Lower leg skin (tissue), 4 donors: ENCODE results near the gene ADD2. TPM values are rescaled to one million over a fixed set of nuclear protein-coding genes. Genes with fewer than 3 reads are reported as not detected.

Experiments used
- DNase-seq, 2 donors: peaks; one replicate each; pipeline ENCODE4 v3.0.0-alpha.2; 2019; ENCODE audit warnings: low spot score in 2 of 2
- H3K4me3 ChIP-seq: fragments of 200-600 bp; sonication (generic); 2 replicates; pipeline ENCODE4 v1.5.1; 2017; ENCODE audit warnings: mild to moderate bottlenecking, low read depth; ENCODE audit not compliant: poor library complexity, severe bottlenecking
- CTCF ChIP-seq, 3 donors: fragments of 450-650 bp; IDR thresholded peaks; one replicate each; pipeline ENCODE4 v1.5.1; 2016; ENCODE audit warnings: antibody characterized with exemption in 3 of 3, mild to moderate bottlenecking in 3 of 3, moderate library complexity in 2 of 3
- POLR2A ChIP-seq, 2 donors: fragments of 450-650 bp; IDR thresholded peaks; one replicate each; pipeline ENCODE4 v1.6.1; 2016 to 2017; ENCODE audit warnings: antibody characterized with exemption in 2 of 2, mild to moderate bottlenecking in 1 of 2, moderate library complexity in 1 of 2
- WGBS, 2 donors: methylation state at CpG; one replicate each; pipeline ENCODE4 v1.1.5; 2018; 5-methylcytosine and 5-hydroxymethylcytosine counted together
- intact Hi-C: fragments of 100-400 bp; cut with DNase I; formaldehyde crosslinking; loops from one replicate; pipeline ENCODE4 v1.15.0; 2023; ENCODE audit warnings: low total_unique reads
- total RNA-seq, 4 donors: library from RNA; depleted of rRNA; stranded (reverse); fragments of >200 nt; gene quantifications; one replicate each; pipeline ENCODE4 v1.1.0, GENCODE V29; 2016

The ADD2 gene
- total RNA-seq, 4 donors from 2014 or later, result 0.17 to 1.2 (median 0.54) TPM

DNA sequence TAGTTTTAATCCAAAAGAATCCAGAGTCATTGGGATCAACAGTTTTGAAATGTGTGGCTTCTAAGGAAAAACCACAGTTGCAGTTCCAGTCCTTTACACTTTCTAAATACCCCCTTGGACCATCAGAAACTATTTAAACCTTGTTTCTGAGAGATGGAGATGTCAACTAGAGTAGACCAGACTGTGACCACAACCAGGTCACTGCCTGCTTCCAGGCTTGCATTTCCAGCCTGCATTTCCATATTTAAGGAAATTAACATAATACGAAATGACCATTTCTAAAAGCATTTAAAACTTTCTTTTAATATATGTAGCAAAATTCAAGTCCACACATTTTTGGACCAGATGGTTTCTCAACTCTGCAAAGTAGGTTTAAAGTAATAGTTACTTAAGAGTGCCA, 38.4 kb downstream of the ADD2 start:
- 90 to 96% methylated on average over 1 of the region's 1 CpG for WGBS, 2 donors

GRCh38 chr2:70728128-70728527, 39.9 kb downstream of the ADD2 start:
- intact Hi-C loops, result no loop called here
- 82 to 86% methylated on average over 7 of the region's 7 CpGs for WGBS, 2 donors
- TF ChIP-seq POLR2A (IDR thresholded peaks at IDR 0.05) (no peak), CTCF (IDR thresholded peaks at IDR 0.05) (no peak)
- H3K4me3 ChIP-seq, result no peak overlapping the region
- no peak for DNase-seq

More for the DNA sequence above, 38.4 kb downstream of the ADD2 start:
- DNase-seq, result no peak
- TF ChIP-seq POLR2A (IDR thresholded peaks at IDR 0.05), result no peak
- TF ChIP-seq CTCF (IDR thresholded peaks at IDR 0.05), result no peak
- no peak overlapping the region for H3K4me3 ChIP-seq
- intact Hi-C loops, result no loop called here

GRCh38 chr2:70726947-70727725, 40.9 kb downstream of the ADD2 start:
- intact Hi-C loops, result no loop called here
- 71 to 73% methylated on average over 11 of the region's 11 CpGs for WGBS, 2 donors
- no peak overlapping the region for H3K4me3 ChIP-seq
- no peak for DNase-seq
- TF ChIP-seq POLR2A (IDR thresholded peaks at IDR 0.05) (no peak), CTCF (IDR thresholded peaks at IDR 0.05) (no peak)

- TF ChIP-seq POLR2A (IDR thresholded peaks at IDR 0.05) (no peak), CTCF (IDR thresholded peaks at IDR 0.05) (no peak)
- intact Hi-C loops, result no loop called here
- WGBS, 2 donors, result 95 to 100% methylated on average over 3 of the region's 3 CpGs
- no peak for DNase-seq
- H3K4me3 ChIP-seq, result no peak overlapping the region
Measured at GRCh38 chr2:70725505-70725904, 42.5 kb downstream of the ADD2 start.

DNA sequence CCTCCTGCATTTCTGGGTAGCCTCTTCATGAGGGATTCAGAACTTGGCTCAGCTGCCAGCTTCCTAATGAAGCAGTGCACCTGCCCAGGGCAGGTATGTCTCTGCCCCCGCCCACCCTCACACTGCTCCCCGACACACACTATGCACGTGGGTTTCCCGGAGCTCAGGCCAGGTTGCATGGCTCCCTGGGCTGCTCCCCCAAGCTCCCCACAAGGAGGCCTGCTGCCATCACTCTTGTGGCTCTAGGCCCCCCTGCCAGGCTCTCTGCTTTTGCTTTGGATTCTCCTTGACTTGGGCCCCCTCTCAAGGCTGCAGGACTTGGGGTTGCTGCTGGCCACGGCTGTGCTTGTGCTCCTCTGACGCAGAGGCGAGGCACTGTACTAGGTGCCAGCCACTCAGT, 43.6 kb downstream of the ADD2 start:
- no peak for DNase-seq
- H3K4me3 ChIP-seq, result no peak overlapping the region
- TF ChIP-seq CTCF (IDR thresholded peaks at IDR 0.05) (no peak), POLR2A (IDR thresholded peaks at IDR 0.05) (no peak)
- WGBS, 2 donors, result 83 to 87% methylated on average over 7 of the region's 7 CpGs
- intact Hi-C loops, result no loop called here
